ENCODE results near the gene ADARB2.
"Not testable (repeated sequence)": the region's sequence is repeated elsewhere in the genome, so short reads cannot be mapped to it uniquely, and the experiment has no call there.

Gene ADARB2

GRCh38 chr10:1465418-1465911 is 271.9 kb downstream of the ADARB2 start:
- no peak for TF ChIP-seq TARDBP (IDR thresholded peaks at IDR 0.05)
- no peak for TF ChIP-seq LEF1 (IDR thresholded peaks at IDR 0.05; ENCODE audit: borderline replicate concordance)
- TF ChIP-seq HDGF (IDR thresholded peaks at IDR 0.05; ENCODE audit: borderline replicate concordance) = no peak
- no peak for TF ChIP-seq FOXM1 (IDR thresholded peaks at IDR 0.05; ENCODE audit: borderline replicate concordance)
- DNase-seq (ENCODE audit: extremely low spot score) = no peak
- CTCF ChIA-PET = no interaction called here
- POLR2A ChIA-PET = no interaction called here

DNA sequence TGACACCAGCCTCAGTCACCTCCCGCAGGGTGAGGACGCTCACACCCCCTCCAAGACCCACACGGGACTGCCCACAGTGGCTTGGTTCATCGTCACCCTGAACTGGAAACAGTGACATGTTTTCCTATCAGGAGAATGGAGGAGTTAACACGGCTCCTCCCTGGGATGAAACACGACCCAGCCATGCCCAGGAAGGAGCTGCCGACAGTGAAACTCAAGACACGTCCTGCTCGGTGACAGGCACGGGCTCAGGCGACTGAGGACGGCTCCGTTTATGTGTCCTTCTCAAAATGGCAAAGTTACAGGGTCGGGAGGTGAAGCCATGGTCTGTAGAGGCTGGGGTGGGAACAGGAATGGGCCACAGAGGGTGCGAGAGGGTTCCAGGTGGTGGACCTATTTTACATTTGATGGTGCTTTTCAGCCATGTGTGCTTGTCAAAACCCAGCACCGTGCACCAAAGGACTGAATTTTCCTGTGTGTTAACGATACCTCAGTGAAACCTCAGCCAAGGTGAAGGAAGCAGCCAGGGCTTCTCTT is 272.4 kb downstream of the ADARB2 start:
- TF ChIP-seq TARDBP (IDR thresholded peaks at IDR 0.05) = no peak
- TF ChIP-seq SP1 (IDR thresholded peaks at IDR 0.05) = no peak
- TF ChIP-seq LEF1 (IDR thresholded peaks at IDR 0.05; ENCODE audit: borderline replicate concordance) = no peak
- TF ChIP-seq, protein P1, sequence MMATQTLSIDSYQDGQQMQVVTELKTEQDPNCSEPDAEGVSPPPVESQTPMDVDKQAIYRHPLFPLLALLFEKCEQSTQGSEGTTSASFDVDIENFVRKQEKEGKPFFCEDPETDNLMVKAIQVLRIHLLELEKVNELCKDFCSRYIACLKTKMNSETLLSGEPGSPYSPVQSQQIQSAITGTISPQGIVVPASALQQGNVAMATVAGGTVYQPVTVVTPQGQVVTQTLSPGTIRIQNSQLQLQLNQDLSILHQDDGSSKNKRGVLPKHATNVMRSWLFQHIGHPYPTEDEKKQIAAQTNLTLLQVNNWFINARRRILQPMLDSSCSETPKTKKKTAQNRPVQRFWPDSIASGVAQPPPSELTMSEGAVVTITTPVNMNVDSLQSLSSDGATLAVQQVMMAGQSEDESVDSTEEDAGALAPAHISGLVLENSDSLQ (IDR thresholded peaks at IDR 0.05) = no peak
- TF ChIP-seq HDGF (IDR thresholded peaks at IDR 0.05; ENCODE audit: borderline replicate concordance) = no peak
- no peak for TF ChIP-seq BHLHE40 (IDR thresholded peaks at IDR 0.05; ENCODE audit: borderline replicate concordance)
- no peak for TF ChIP-seq FOXA1 (IDR thresholded peaks at IDR 0.05)
- no peak for TF ChIP-seq L3MBTL2 (conservative IDR thresholded peaks at IDR 0.05)
- TF ChIP-seq CTBP1 (IDR thresholded peaks at IDR 0.05; ENCODE audit: borderline replicate concordance) = no peak
- no peak for TF ChIP-seq ZNF384 (IDR thresholded peaks at IDR 0.05)
- no peak for TF ChIP-seq FOXM1 (IDR thresholded peaks at IDR 0.05; ENCODE audit: borderline replicate concordance)
- no peak for TF ChIP-seq FOXK2 (IDR thresholded peaks at IDR 0.05)
- no peak for TF ChIP-seq SUZ12 (IDR thresholded peaks at IDR 0.05)
- no peak for TF ChIP-seq ARNT (IDR thresholded peaks at IDR 0.05)
- TF ChIP-seq NFRKB (IDR thresholded peaks at IDR 0.05) = no peak
- TF ChIP-seq ELF4 (IDR thresholded peaks at IDR 0.05) = no peak
- CTCF ChIA-PET = no interaction called here
- POLR2A ChIA-PET = no interaction called here
- DNase-seq (ENCODE audit: extremely low spot score) = peak; percentile 35

DNA sequence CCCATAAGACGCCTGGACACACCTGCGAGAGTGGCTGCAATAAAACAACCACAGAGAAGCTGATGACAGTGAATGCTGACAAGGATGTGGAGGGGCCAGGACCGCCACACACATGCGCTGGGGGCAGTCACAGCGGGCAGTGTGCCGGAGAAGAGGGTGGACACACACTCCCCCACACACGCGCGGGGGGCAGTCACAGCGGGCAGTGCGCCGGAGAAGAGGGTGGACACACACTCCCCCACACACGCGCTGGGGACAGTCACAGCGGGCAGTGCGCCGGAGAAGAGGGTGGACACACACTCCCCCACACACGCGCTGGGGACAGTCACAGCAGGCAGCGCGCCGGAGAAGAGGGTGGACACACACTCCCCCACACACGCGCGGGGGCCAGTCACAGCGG is 273.4 kb downstream of the ADARB2 start:
- DNase-seq (ENCODE audit: extremely low spot score); POLR2A ChIA-PET; CTCF ChIA-PET: not testable (repeated sequence)

DNA sequence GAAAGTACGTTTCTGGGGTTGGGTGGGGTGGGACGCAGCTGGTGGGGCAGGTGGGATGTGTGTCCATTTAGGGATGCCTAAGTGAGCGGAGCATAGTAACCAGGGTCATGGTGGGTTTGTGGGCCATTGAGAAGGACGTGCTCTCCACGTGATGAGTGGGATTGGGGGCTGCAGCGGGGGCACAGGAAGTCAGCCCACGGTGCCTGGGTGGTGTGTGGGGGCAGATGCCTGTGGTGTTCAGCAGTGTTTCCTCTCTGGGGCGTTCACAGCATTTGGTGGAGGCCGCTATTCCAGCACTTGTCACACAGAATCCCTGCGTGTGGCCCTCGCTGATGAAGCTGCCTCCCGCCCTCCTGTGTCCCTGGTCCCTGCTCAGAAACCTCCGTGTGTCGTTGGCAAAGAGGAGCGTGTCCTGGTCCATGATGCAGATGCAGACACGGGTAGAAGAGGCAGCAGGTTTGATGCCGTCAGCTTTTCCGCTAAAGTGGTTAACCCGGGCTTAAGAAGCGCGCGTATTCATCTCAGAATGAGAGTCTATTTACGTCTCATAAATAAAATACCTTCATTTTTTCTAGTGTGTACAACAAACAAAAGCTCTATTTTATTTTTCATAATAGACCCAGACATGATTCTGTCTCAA is 274.2 kb downstream of the ADARB2 start:
- POLR2A ChIA-PET = no interaction called here
- CTCF ChIA-PET = interaction anchor here (0.6 kb wide), 1 partner anchor 10 kb away, joined by 3 read pairs; no protein-coding TSS in a partner anchor
- no peak for TF ChIP-seq TARDBP (IDR thresholded peaks at IDR 0.05)
- no peak for TF ChIP-seq ZNF384 (IDR thresholded peaks at IDR 0.05)
- TF ChIP-seq FOXA1 (IDR thresholded peaks at IDR 0.05) = no peak
- TF ChIP-seq FOXM1 (IDR thresholded peaks at IDR 0.05; ENCODE audit: borderline replicate concordance) = no peak
- TF ChIP-seq CTBP1 (IDR thresholded peaks at IDR 0.05; ENCODE audit: borderline replicate concordance) = no peak
- TF ChIP-seq, protein P1 (IDR thresholded peaks at IDR 0.05) = no peak
- TF ChIP-seq LEF1 (IDR thresholded peaks at IDR 0.05; ENCODE audit: borderline replicate concordance) = no peak
- no peak for TF ChIP-seq SUZ12 (IDR thresholded peaks at IDR 0.05)
- no peak for TF ChIP-seq HDGF (IDR thresholded peaks at IDR 0.05; ENCODE audit: borderline replicate concordance)
- TF ChIP-seq NFRKB (IDR thresholded peaks at IDR 0.05) = no peak
- TF ChIP-seq L3MBTL2 (conservative IDR thresholded peaks at IDR 0.05) = no peak
- no peak for TF ChIP-seq FOXK2 (IDR thresholded peaks at IDR 0.05)
- no peak for TF ChIP-seq ELF4 (IDR thresholded peaks at IDR 0.05)
- no peak for TF ChIP-seq BHLHE40 (IDR thresholded peaks at IDR 0.05; ENCODE audit: borderline replicate concordance)
- DNase-seq (ENCODE audit: extremely low spot score) = no peak

- no peak for DNase-seq (ENCODE audit: extremely low spot score)
- CTCF ChIA-PET = no interaction called here
- no peak for TF ChIP-seq FOXK2 (IDR thresholded peaks at IDR 0.05)
- no peak for TF ChIP-seq SUZ12 (IDR thresholded peaks at IDR 0.05)
- no peak for TF ChIP-seq ELF4 (IDR thresholded peaks at IDR 0.05)
- no peak for TF ChIP-seq CTBP1 (IDR thresholded peaks at IDR 0.05; ENCODE audit: borderline replicate concordance)
- no peak for TF ChIP-seq L3MBTL2 (conservative IDR thresholded peaks at IDR 0.05)
- POLR2A ChIA-PET = no interaction called here
Observed at GRCh38 chr10:1462521-1462920, 274.8 kb downstream of the ADARB2 start.

GRCh38 chr10:1462032-1462431 is 275.3 kb downstream of the ADARB2 start:
- TF ChIP-seq BHLHE40 (IDR thresholded peaks at IDR 0.05; ENCODE audit: borderline replicate concordance) = no peak
- TF ChIP-seq FOXK2 (IDR thresholded peaks at IDR 0.05) = no peak
- no peak for TF ChIP-seq FOXM1 (IDR thresholded peaks at IDR 0.05; ENCODE audit: borderline replicate concordance)
- TF ChIP-seq, protein P1 (IDR thresholded peaks at IDR 0.05) = no peak
- TF ChIP-seq ARNT (IDR thresholded peaks at IDR 0.05) = no peak
- TF ChIP-seq HDGF (IDR thresholded peaks at IDR 0.05; ENCODE audit: borderline replicate concordance) = no peak
- TF ChIP-seq FOXA1 (IDR thresholded peaks at IDR 0.05) = no peak
- TF ChIP-seq L3MBTL2 (conservative IDR thresholded peaks at IDR 0.05) = no peak
- no peak for TF ChIP-seq LEF1 (IDR thresholded peaks at IDR 0.05; ENCODE audit: borderline replicate concordance)
- no peak for TF ChIP-seq SP1 (IDR thresholded peaks at IDR 0.05)
- TF ChIP-seq CTBP1 (IDR thresholded peaks at IDR 0.05; ENCODE audit: borderline replicate concordance) = no peak
- no peak for TF ChIP-seq ELF4 (IDR thresholded peaks at IDR 0.05)
- TF ChIP-seq SUZ12 (IDR thresholded peaks at IDR 0.05) = no peak
- TF ChIP-seq TARDBP (IDR thresholded peaks at IDR 0.05) = no peak
- CTCF ChIA-PET = no interaction called here
- POLR2A ChIA-PET = no interaction called here
- DNase-seq (ENCODE audit: extremely low spot score) = no peak

Measured in HEK293T (cell line).